Gastroesophageal sphincter (tissue), 3 donors: ENCODE data around the gene GARIN5B.

Experiments
- CTCF ChIP-seq, 4 experiments: fragments of 200-600 bp in 2 of 4; fragments of 450-650 bp in 2 of 4; sonication (generic) in 1 of 4; IDR thresholded peaks; one replicate each; pipeline ENCODE4 v1.5.1; 2017 to 2019; ENCODE audit warnings: antibody characterized with exemption in 4 of 4, mild to moderate bottlenecking in 2 of 4, moderate library complexity in 2 of 4
- POLR2A ChIP-seq, 2 donors: fragments of 450-650 bp; IDR thresholded peaks; one replicate each; pipeline ENCODE4 v1.6.1; 2017; ENCODE audit warnings: antibody characterized with exemption in 2 of 2, mild to moderate bottlenecking in 2 of 2, moderate library complexity in 1 of 2

GRCh38 chr19:55392820-55393761, 30.0 kb upstream of the GARIN5B start:
- no peak for TF ChIP-seq POLR2A (IDR thresholded peaks at IDR 0.05)
- no peak for TF ChIP-seq CTCF (IDR thresholded peaks at IDR 0.05)
